Gastroesophageal sphincter (tissue), 4 donors: ENCODE results near the gene LRRC28. TPM values are rescaled to one million over a fixed set of nuclear protein-coding genes. Genes with fewer than 3 reads are reported as not detected.

Experiments used
- ATAC-seq: fragments of 150-250 bp; one replicate; pipeline ENCODE4 v1.9.1; 2016; ENCODE audit warnings: mild to moderate bottlenecking, moderate library complexity
- H3K27ac ChIP-seq, 4 donors: fragments of 200-600 bp; sonication (generic) in 3 of 4; 1 replicate in 3 of 4; 2 replicates in 1 of 4; pipeline ENCODE4 v1.5.1; 2016 to 2019
- H3K27me3 ChIP-seq: fragments of 200-600 bp; sonication (generic); one replicate; pipeline ENCODE4 v1.5.1; 2019
- H3K36me3 ChIP-seq, 2 donors: fragments of 200-600 bp; sonication (generic); one replicate each; pipeline ENCODE4 v1.5.1; 2019; ENCODE audit warnings: control low read depth in 1 of 2
- H3K4me1 ChIP-seq, 3 donors: fragments of 200-600 bp; sonication (generic); 1 replicate in 2 of 3; 2 replicates in 1 of 3; pipeline ENCODE4 v1.5.1; 2016 to 2019; ENCODE audit warnings: control low read depth in 2 of 3
- H3K4me3 ChIP-seq, 2 donors: fragments of 200-600 bp; sonication (generic); one replicate each; pipeline ENCODE4 v1.5.1; 2019; ENCODE audit warnings: mild to moderate bottlenecking in 1 of 2, moderate library complexity in 1 of 2
- H3K9me3 ChIP-seq, 3 donors: fragments of 200-600 bp; sonication (generic); one replicate each; pipeline ENCODE4 v1.5.1; 2017 to 2019; ENCODE audit warnings: control low read depth in 2 of 3
- EP300 ChIP-seq: sonication (generic); formaldehyde crosslinking; IDR thresholded peaks from one replicate; pipeline ENCODE4 v1.6.1; 2017; ENCODE audit warnings: antibody characterized with exemption, mild to moderate bottlenecking
- POLR2A ChIP-seq, 2 donors: fragments of 450-650 bp; IDR thresholded peaks; one replicate each; pipeline ENCODE4 v1.6.1; 2017; ENCODE audit warnings: antibody characterized with exemption in 2 of 2, mild to moderate bottlenecking in 2 of 2, moderate library complexity in 1 of 2
- POLR2AphosphoS5 ChIP-seq: sonication (generic); formaldehyde crosslinking; IDR thresholded peaks from one replicate; pipeline ENCODE4 v1.6.1; 2017; ENCODE audit warnings: antibody characterized with exemption
- WGBS, 2 donors: methylation state at CpG; one replicate each; pipeline ENCODE4 v1.1.5; 2018; ENCODE audit warnings: low coverage in 1 of 2; 5-methylcytosine and 5-hydroxymethylcytosine counted together
- total RNA-seq, 4 donors: library from RNA; depleted of rRNA; stranded (reverse); fragments of >200 nt; gene quantifications; one replicate each; pipeline ENCODE4 v1.1.0, GENCODE V29; 2016
- TF ChIP-seq, protein P1 (sequence below), 4 experiments: fragments of 200-600 bp in 2 of 4; fragments of 450-650 bp in 2 of 4; sonication (generic) in 1 of 4; IDR thresholded peaks; one replicate each; pipeline ENCODE4 v1.5.1; 2017 to 2019; ENCODE audit warnings: antibody characterized with exemption in 4 of 4, mild to moderate bottlenecking in 2 of 4, moderate library complexity in 2 of 4

LRRC28 gene
- total RNA-seq, 4 donors from 2014 or later = 26.1 to 47.2 (median 28.5) TPM

DNA sequence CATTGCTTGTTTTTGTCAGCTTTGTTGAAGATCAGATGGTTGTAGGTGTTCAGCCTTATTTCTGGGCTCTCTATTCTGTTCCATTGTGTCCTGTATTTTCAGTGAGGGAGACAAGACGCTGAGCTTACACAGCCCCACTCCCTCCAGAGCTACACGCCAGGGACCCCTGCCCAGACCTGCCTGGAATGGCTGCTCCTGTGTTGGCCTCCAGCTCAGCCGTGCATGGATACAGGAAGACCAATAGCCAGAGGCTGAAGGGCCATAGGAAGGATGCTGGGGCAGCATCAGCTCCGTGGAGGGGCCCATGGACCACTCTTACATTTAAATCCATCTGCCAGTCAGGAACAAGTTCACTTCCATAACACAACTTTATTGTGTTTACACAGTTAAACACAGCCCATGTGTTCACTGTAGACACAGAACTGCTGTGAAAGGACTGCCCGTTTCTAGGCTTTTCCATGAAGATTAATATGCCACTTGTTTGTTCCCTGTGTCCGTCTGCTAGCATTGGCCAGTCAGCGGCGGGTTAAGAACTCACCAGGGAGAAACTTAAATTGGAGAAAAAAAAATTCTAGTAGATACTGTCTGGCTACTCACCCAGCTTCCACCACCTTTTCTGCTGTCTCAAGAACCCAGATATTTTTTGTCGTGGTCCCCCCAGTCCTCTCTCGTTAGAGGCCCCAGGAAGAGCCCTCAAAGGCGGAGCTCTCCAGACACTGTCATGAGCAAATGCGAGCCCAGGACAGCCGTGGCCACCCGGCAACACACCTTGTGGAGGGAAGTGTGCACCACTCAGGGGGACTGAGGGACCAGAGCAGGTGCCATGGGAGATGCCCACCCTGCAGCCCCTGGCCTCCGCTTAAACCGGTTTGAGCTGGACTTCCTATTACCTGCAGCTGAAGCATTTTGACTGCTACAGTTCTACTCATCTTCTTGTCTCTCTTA is 172.2 kb downstream of the LRRC28 start:
- ATAC-seq = no peak
- WGBS, 2 donors = 89 to 93% methylated on average over 5 to 8 of the region's 16 CpGs

DNA sequence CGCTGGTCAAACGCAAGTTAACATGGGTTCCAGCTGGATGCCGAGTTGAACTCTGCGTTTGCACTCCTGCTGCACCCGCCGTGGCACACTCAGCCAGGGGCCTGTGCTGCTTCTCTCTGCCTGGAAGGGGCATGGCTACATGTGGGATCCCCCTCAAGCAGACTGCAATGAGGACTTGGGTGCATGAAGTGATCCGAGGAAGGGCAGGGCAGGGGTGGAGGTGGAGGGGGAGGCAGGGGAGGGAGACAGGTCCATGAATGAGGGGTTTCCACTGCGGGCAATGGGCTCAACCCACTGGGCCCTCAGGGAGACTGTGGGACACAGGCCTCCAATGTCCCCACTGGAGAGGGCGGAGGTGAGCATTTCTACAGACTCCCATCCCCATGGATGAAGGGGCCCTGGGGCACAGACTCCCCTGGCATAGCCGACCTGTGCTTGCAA is 172.9 kb downstream of the LRRC28 start:
- peak overlapping the region in 3 of 4 donors; percentile 65 to 85 (median 70) for H3K27ac ChIP-seq
- WGBS, 2 donors = 100% methylated on average over 3 of the region's 10 CpGs; no CpG with 5 or more reads in 1 of the 2 donors
- H3K9me3 ChIP-seq = no peaks in the 10 kb centered on the region
- no peaks in the 10 kb centered on the region for H3K36me3 ChIP-seq
- peaks cover 0 to 22% (median 13%) of the 10 kb centered on the region in 3 donors for H3K4me1 ChIP-seq
- no peak for ATAC-seq
- no peaks in the 10 kb centered on the region for H3K27me3 ChIP-seq
- no peak overlapping the region for H3K4me3 ChIP-seq
- TF ChIP-seq POLR2A (IDR thresholded peaks at IDR 0.05) (no peak), EP300 (no peak), POLR2AphosphoS5 (no peak)
- TF ChIP-seq, protein P1, sequence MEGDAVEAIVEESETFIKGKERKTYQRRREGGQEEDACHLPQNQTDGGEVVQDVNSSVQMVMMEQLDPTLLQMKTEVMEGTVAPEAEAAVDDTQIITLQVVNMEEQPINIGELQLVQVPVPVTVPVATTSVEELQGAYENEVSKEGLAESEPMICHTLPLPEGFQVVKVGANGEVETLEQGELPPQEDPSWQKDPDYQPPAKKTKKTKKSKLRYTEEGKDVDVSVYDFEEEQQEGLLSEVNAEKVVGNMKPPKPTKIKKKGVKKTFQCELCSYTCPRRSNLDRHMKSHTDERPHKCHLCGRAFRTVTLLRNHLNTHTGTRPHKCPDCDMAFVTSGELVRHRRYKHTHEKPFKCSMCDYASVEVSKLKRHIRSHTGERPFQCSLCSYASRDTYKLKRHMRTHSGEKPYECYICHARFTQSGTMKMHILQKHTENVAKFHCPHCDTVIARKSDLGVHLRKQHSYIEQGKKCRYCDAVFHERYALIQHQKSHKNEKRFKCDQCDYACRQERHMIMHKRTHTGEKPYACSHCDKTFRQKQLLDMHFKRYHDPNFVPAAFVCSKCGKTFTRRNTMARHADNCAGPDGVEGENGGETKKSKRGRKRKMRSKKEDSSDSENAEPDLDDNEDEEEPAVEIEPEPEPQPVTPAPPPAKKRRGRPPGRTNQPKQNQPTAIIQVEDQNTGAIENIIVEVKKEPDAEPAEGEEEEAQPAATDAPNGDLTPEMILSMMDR (IDR thresholded peaks at IDR 0.05) = no peak

More for the DNA sequence above, 172.2 kb downstream of the LRRC28 start:
- no peaks in the 10 kb centered on the region for H3K36me3 ChIP-seq
- H3K27me3 ChIP-seq = no peaks in the 10 kb centered on the region
- no peaks in the 10 kb centered on the region for H3K9me3 ChIP-seq
- H3K4me1 ChIP-seq = peaks cover 0 to 22% (median 13%) of the 10 kb centered on the region in 3 donors
- no peak overlapping the region for H3K4me3 ChIP-seq
- TF ChIP-seq POLR2AphosphoS5 (no peak), EP300 (no peak), POLR2A (IDR thresholded peaks at IDR 0.05) (no peak)
- TF ChIP-seq, protein P1 (IDR thresholded peaks at IDR 0.05) = no peak
- H3K27ac ChIP-seq = peak overlapping the region in 1 of 4 donors; percentile 70

DNA sequence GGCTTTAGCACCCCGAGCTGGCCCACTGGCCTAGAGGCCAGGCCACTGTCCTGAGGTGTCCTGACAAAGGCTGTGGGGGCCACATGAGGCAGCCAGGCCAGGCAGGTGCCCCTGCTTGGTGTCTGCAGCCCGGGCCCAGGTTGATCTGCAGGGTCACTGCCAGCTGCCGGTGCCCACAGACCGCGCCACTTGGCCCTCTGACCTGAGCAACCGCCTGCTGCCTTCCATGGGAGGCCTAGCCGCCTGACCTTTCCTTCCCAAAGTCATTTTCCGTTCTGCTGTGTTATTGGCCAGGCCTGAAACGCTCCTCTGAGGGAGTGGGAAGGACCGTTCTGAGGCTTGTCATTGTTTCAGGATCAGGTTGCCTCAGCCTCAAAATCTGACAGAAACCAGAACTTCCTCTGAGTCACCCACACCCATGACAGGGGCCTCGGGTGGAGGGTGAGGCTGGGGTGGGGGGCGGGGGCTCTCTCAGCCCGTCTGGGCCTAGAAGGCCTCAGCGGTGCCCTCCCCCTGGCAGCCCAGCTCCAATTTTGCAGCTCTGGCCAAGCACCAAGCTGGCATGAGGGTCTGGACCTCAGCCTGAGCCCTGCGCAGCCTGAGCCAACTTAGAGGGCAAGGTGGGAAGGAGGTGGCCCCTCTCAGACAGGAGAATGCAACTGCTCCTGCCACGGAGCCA is 173.8 kb downstream of the LRRC28 start:
- peak overlapping the region in 3 of 4 donors; percentile 65 to 85 (median 70) for H3K27ac ChIP-seq

DNA sequence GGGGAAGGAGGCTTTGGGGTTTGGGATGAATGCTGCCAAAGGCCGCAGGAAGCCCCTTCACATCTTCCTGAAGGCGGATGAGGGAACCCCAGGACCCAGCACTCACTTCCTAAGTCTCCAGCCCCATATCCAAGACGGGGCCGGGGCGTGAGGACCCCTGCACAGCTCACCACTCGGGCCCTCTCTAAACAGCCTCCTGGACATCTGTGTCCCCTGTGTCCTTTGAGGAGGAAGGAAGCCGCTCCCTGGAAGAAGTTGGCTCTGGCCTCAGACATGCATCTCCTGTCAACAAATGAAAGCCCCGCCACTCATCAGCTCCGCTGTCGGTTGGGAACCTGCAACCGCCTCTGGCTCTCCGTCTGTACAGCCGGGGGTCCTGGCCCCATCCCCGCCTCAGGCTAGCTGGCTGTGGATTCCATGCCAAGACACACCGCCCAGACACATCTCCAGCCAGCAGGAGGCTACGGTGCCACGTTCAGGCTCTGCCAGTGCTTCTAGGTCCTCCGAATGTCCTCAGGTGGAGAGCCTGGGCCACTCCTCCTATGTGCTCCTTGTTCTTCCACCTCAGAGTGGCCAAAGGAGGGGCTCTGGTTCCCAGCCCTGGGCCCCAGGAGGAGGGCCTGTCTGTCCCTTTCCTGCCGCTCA is 174.5 kb downstream of the LRRC28 start:
- Histone ChIP-seq H3K27ac (peak overlapping the region in 3 of 4 donors; percentile 65 to 85 (median 70)), H3K27me3 (no peaks in the 10 kb centered on the region), H3K9me3 (no peaks in the 10 kb centered on the region), H3K36me3 (no peaks in the 10 kb centered on the region), H3K4me3 (no peak overlapping the region), H3K4me1 (peaks cover 0 to 22% (median 13%) of the 10 kb centered on the region in 3 donors)
- TF ChIP-seq, protein P1 (IDR thresholded peaks at IDR 0.05) = peak in 1 of 4 experiments; percentile 36
- TF ChIP-seq POLR2A (IDR thresholded peaks at IDR 0.05) = no peak
- ATAC-seq = peak; percentile 18
- 100% methylated on average over 1 of the region's 19 CpGs; no CpG with 5 or more reads in 1 of the 2 donors for WGBS, 2 donors

More for the DNA sequence above, 173.8 kb downstream of the LRRC28 start:
- no peaks in the 10 kb centered on the region for H3K36me3 ChIP-seq
- no peak overlapping the region for H3K4me3 ChIP-seq
- peak; percentile 86 for ATAC-seq
- no CpG with 5 or more reads among the region's 16 CpGs for WGBS, 2 donors
- TF ChIP-seq POLR2A (IDR thresholded peaks at IDR 0.05) (no peak), POLR2AphosphoS5 (peak; percentile 69)
- TF ChIP-seq, protein P1 (IDR thresholded peaks at IDR 0.05) = no peak
- H3K4me1 ChIP-seq = peaks cover 0 to 22% (median 13%) of the 10 kb centered on the region in 3 donors
- H3K27me3 ChIP-seq = no peaks in the 10 kb centered on the region
- H3K9me3 ChIP-seq = no peaks in the 10 kb centered on the region
